Measurements from ENCODE around the gene OSBP2.
"Not testable (repeated sequence)": the region's sequence is repeated elsewhere in the genome, so short reads cannot be mapped to it uniquely, and the experiment has no call there.

OSBP2 gene

GRCh38 chr22:30675436-30675835 lies 19.2 kb upstream of the OSBP2 start:
- DNase-seq (ENCODE audit: low read depth) = no peak
- TF ChIP-seq, protein P1, sequence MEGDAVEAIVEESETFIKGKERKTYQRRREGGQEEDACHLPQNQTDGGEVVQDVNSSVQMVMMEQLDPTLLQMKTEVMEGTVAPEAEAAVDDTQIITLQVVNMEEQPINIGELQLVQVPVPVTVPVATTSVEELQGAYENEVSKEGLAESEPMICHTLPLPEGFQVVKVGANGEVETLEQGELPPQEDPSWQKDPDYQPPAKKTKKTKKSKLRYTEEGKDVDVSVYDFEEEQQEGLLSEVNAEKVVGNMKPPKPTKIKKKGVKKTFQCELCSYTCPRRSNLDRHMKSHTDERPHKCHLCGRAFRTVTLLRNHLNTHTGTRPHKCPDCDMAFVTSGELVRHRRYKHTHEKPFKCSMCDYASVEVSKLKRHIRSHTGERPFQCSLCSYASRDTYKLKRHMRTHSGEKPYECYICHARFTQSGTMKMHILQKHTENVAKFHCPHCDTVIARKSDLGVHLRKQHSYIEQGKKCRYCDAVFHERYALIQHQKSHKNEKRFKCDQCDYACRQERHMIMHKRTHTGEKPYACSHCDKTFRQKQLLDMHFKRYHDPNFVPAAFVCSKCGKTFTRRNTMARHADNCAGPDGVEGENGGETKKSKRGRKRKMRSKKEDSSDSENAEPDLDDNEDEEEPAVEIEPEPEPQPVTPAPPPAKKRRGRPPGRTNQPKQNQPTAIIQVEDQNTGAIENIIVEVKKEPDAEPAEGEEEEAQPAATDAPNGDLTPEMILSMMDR (IDR thresholded peaks at IDR 0.05; ENCODE audit: control insufficient read depth, extremely low read depth, insufficient read depth) = no peak
- H3K4me3 ChIP-seq (ENCODE audit: low read depth, low read length) = no peak overlapping the region

DNA sequence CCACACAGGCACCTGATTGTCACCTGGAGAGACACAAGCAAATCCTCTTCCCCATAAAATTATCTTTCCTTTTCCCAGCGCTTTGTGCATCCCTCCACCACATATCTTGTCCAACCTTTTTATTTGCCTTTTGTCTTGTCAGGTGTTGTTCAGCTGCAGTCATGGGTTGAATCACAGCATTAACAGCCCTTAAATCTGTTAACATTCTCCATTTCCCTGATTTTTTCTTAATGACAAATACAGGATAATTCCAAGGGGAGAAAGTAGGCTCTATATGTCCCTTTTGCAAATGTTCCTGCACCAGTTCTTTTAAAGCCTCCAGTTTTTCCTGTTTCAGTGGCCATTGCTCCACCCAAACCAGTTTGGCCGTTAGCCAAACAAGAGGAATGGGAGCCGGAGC lies 18.1 kb upstream of the OSBP2 start:
- DNase-seq (ENCODE audit: low read depth); H3K4me3 ChIP-seq (ENCODE audit: low read depth, low read length): not testable (repeated sequence)

DNA sequence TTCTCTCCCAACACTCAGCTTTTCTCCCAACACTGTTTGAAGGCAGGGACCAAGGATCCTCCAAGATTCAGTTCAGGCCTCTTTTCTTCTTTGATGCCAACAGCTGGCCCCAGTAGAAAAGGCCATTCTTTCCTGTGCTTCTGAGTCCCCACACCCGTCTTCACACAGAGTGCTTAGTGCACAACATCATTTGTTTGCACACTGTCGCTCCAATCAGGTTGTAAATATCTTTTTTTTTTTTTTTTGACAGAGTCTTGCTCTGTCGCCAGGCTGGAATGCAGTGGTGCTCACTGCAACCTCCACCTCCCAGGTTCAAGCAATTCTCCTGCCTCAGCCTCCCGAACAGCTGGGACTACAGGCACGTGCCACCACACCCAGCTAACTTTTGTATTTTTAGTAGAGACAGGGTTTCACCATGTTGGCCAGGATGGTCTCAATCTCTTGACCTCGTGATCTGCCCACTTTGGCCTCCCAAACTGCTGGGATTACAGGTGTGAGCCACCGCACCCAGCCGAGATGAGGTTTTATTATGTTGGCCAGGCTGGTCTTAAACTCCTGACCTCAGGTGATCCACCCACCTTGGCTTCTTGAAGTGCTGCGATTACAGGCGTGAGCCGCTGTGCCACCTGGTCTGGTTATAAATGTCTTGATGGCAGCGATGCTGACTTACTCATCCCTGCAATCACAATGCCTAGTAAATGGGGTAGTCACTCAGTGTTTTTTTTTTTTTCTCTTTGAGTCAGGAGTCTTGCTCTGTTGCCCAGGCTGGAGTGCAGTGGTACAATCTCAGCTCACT lies 14.6 kb upstream of the OSBP2 start:
- DNase-seq (ENCODE audit: low read depth) = not testable (repeated sequence)

DNA sequence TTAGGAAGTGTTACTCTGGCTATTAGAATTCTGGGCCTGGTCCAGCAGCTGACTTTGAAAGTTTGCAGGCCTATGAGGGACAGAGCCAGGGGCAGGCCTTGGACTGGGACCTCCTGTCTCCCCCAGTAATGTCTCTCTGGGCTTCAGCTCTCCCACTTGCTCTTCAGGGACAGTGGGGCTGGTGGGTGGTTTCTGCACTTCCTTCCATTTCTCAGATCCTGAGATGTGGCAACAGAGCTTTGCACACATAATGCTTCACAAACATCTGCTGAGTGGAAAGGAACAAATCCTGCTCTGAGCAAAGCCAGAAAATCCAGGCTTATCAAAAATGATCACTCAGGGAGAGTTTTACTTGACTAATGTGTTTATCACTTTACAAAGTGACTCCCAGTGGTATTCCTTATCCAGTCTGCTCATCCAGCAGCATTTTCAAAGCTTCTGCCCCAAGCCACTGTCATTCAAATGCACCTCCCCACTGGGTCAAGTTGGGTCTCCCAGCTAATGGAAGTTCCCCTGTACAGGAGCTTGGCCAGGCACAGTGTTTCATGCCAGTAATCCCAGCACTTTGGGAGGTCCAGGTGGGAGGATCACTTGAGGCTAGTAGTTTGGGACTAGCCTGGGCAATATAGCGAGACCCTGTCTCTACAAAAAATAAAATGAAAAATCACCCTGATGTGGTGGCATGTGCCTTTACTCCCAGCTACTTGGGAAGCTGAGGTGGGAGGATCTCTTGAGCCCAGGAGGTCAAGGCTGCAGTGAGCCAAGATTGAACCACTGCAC lies 13.5 kb upstream of the OSBP2 start:
- no peak for DNase-seq (ENCODE audit: low read depth)
- H3K4me3 ChIP-seq (ENCODE audit: low read depth, low read length) = no peak overlapping the region
- TF ChIP-seq, protein P1 (IDR thresholded peaks at IDR 0.05; ENCODE audit: control insufficient read depth, extremely low read depth, insufficient read depth) = no peak

More for the DNA sequence above, 14.6 kb upstream of the OSBP2 start:
- H3K4me3 ChIP-seq (ENCODE audit: low read depth, low read length) = not testable (repeated sequence)

- no peak for DNase-seq (ENCODE audit: low read depth)
- TF ChIP-seq, protein P1 (IDR thresholded peaks at IDR 0.05; ENCODE audit: control insufficient read depth, extremely low read depth, insufficient read depth) = no peak
- no peak overlapping the region for H3K4me3 ChIP-seq (ENCODE audit: low read depth, low read length)
Observed at GRCh38 chr22:30681831-30682230, 12.8 kb upstream of the OSBP2 start.

GRCh38 chr22:30685178-30685577 lies 9.5 kb upstream of the OSBP2 start:
- H3K4me3 ChIP-seq (ENCODE audit: low read depth, low read length) = no peak overlapping the region
- DNase-seq (ENCODE audit: low read depth) = no peak
- TF ChIP-seq, protein P1 (IDR thresholded peaks at IDR 0.05; ENCODE audit: control insufficient read depth, extremely low read depth, insufficient read depth) = no peak

DNA sequence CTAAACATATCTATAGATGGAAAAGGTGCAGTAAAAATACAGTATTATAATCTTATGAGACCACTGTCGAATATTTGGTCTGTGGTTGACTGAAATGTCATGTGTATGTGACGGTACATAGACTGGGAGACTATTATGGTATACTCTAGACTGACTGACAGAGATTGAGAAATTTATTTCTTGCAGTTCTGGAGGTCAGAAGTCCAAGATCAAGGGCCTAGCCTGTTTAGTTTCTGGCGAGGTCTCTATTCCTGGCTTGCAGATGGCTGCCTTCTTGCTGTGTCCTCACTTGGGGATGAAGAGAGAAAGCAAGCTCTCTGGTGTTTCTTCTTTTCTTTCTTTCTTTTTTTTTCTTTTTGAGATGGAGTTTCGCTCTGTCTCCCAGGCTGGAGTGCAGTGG lies 7.3 kb upstream of the OSBP2 start:
- DNase-seq (ENCODE audit: low read depth) = no peak
- H3K4me3 ChIP-seq (ENCODE audit: low read depth, low read length) = no peak overlapping the region
- TF ChIP-seq, protein P1 (IDR thresholded peaks at IDR 0.05; ENCODE audit: control insufficient read depth, extremely low read depth, insufficient read depth) = no peak

DNA sequence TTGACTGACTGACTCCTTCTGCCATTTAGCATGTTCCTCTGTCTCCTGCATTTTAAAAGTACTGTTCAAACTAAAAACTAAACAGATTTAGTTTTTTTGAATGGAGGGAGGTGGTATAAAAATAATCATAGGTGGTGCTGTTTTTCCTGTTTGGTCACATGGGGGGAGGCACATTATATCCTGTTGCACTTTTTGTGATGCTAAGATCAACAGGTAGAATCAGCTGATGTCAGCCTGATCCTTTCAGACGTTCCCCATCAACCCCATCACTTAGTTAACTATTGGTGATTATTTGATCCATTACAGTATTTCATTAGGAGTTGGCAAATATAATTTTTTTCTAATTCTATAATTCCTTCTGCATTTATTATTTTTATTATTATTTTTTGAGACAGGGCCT lies 5.1 kb upstream of the OSBP2 start:
- no peak for DNase-seq (ENCODE audit: low read depth)
- no peak overlapping the region for H3K4me3 ChIP-seq (ENCODE audit: low read depth, low read length)
- TF ChIP-seq, protein P1 (IDR thresholded peaks at IDR 0.05; ENCODE audit: control insufficient read depth, extremely low read depth, insufficient read depth) = no peak
